Esophagus (tissue), 2 donors: ENCODE data around the gene LRRC7. TPM values are rescaled to one million over a fixed set of nuclear protein-coding genes. Genes with fewer than 3 reads are reported as not detected.

Experiments used
- H3K27ac ChIP-seq, 2 donors: one replicate each; pipeline ENCODE4 v1.5.1; 2013; ENCODE audit warnings: low read depth in 2 of 2, mild to moderate bottlenecking in 2 of 2, inconsistent platforms in 1 of 2, low read length in 1 of 2, moderate library complexity in 1 of 2
- H3K27me3 ChIP-seq, 2 donors: one replicate each; pipeline ENCODE4 v1.6.1; 2013; ENCODE audit warnings: low read length in 2 of 2, control low read depth in 1 of 2, mild to moderate bottlenecking in 1 of 2; ENCODE audit not compliant: insufficient read depth in 2 of 2, control insufficient read depth in 1 of 2
- H3K36me3 ChIP-seq, 2 donors: one replicate each; pipeline ENCODE4 v1.6.1; 2013; ENCODE audit warnings: low read length in 1 of 2; ENCODE audit not compliant: control insufficient read depth in 2 of 2, insufficient read depth in 2 of 2
- H3K4me1 ChIP-seq, 2 donors: one replicate each; pipeline ENCODE4 v1.6.1; 2013; ENCODE audit warnings: low read length in 1 of 2; ENCODE audit not compliant: control insufficient read depth in 2 of 2, insufficient read depth in 2 of 2
- H3K4me3 ChIP-seq, 2 donors: one replicate each; pipeline ENCODE4 v1.5.1; 2013; ENCODE audit warnings: low read length in 2 of 2, mild to moderate bottlenecking in 2 of 2, low read depth in 1 of 2, moderate library complexity in 1 of 2
- H3K9me3 ChIP-seq, 2 donors: one replicate each; pipeline ENCODE4 v1.6.1; 2013; ENCODE audit warnings: mild to moderate bottlenecking in 2 of 2, low read depth in 1 of 2, low read length in 1 of 2, moderate library complexity in 1 of 2; ENCODE audit not compliant: control insufficient read depth in 2 of 2, insufficient read depth in 1 of 2
- WGBS, 2 donors: extraction: QIAGEN DNeasy Blood & Tissue Kit; methylation state at CpG; one replicate each; pipeline ENCODE4 v1.1.7; 2013; 5-methylcytosine and 5-hydroxymethylcytosine counted together
- polyA plus RNA-seq, 2 donors: library from polyadenylated mRNA; stranded (reverse); fragments of 200-250 nt; gene quantifications; one replicate each; pipeline ENCODE4 v1.2.3, GENCODE V29; 2013
- donor health status: healthy with polysubstance abuse.
- donor health status: Bipolar disorder and iron deficiency.

Gene LRRC7
- polyA plus RNA-seq, 2 donors = 0.07 to 0.12 TPM

- Histone ChIP-seq H3K4me1 (no peaks in the 10 kb centered on the region), H3K36me3 (no peaks in the 10 kb centered on the region), H3K4me3 (no peak overlapping the region), H3K27me3 (no peaks in the 10 kb centered on the region), H3K9me3 (no peaks in the 10 kb centered on the region), H3K27ac (no peak overlapping the region)
- WGBS, 2 donors = 67 to 76% methylated on average over 2 of the region's 2 CpGs
Measured at GRCh38 chr1:69835955-69836354, 268.2 kb downstream of the LRRC7 start.

GRCh38 chr1:69836971-69837636 is 269.4 kb downstream of the LRRC7 start:
- Histone ChIP-seq H3K27ac (no peak overlapping the region), H3K9me3 (no peaks in the 10 kb centered on the region), H3K4me3 (no peak overlapping the region), H3K27me3 (no peaks in the 10 kb centered on the region), H3K4me1 (no peaks in the 10 kb centered on the region), H3K36me3 (no peaks in the 10 kb centered on the region)
- WGBS, 2 donors = 90 to 97% methylated on average over 1 of the region's 1 CpG

GRCh38 chr1:69842326-69842725 is 274.6 kb downstream of the LRRC7 start:
- H3K4me1 ChIP-seq = no peaks in the 10 kb centered on the region
- WGBS, 2 donors = 58 to 72% methylated on average over 1 of the region's 1 CpG
- H3K27ac ChIP-seq = no peak overlapping the region

GRCh38 chr1:69845655-69846054 is 277.9 kb downstream of the LRRC7 start:
- Histone ChIP-seq H3K4me3 (no peak overlapping the region), H3K9me3 (no peaks in the 10 kb centered on the region), H3K4me1 (no peaks in the 10 kb centered on the region), H3K27ac (no peak overlapping the region), H3K27me3 (no peaks in the 10 kb centered on the region), H3K36me3 (no peaks in the 10 kb centered on the region)
- WGBS, 2 donors = 92 to 98% methylated on average over 1 of the region's 1 CpG

More at GRCh38 chr1:69842326-69842725, 274.6 kb downstream of the LRRC7 start:
- no peak overlapping the region for H3K4me3 ChIP-seq
- no peaks in the 10 kb centered on the region for H3K36me3 ChIP-seq
- no peaks in the 10 kb centered on the region for H3K9me3 ChIP-seq
- no peaks in the 10 kb centered on the region for H3K27me3 ChIP-seq

- 46 to 59% methylated on average over 3 of the region's 3 CpGs for WGBS, 2 donors
- H3K27ac ChIP-seq = no peak overlapping the region
- no peaks in the 10 kb centered on the region for H3K4me1 ChIP-seq
- H3K36me3 ChIP-seq = no peaks in the 10 kb centered on the region
- no peak overlapping the region for H3K4me3 ChIP-seq
- H3K9me3 ChIP-seq = no peaks in the 10 kb centered on the region
- H3K27me3 ChIP-seq = no peaks in the 10 kb centered on the region
Measured at GRCh38 chr1:69846267-69846666, 278.5 kb downstream of the LRRC7 start.

- H3K4me1 ChIP-seq = no peaks in the 10 kb centered on the region
- H3K36me3 ChIP-seq = no peaks in the 10 kb centered on the region
- no peak overlapping the region for H3K4me3 ChIP-seq
- H3K27me3 ChIP-seq = no peaks in the 10 kb centered on the region
- 85 to 88% methylated on average over 4 of the region's 4 CpGs for WGBS, 2 donors
- no peak overlapping the region for H3K27ac ChIP-seq
- no peaks in the 10 kb centered on the region for H3K9me3 ChIP-seq
Measured at GRCh38 chr1:69847670-69848069, 279.9 kb downstream of the LRRC7 start.

GRCh38 chr1:69852151-69852550 is 284.4 kb downstream of the LRRC7 start:
- Histone ChIP-seq H3K9me3 (no peaks in the 10 kb centered on the region), H3K36me3 (no peaks in the 10 kb centered on the region), H3K4me3 (no peak overlapping the region), H3K27me3 (no peaks in the 10 kb centered on the region), H3K27ac (no peak overlapping the region), H3K4me1 (no peaks in the 10 kb centered on the region)
- 46 to 58% methylated on average over 4 of the region's 4 CpGs for WGBS, 2 donors

- no peak overlapping the region for H3K4me3 ChIP-seq
- H3K4me1 ChIP-seq = no peaks in the 10 kb centered on the region
- H3K27ac ChIP-seq = no peak overlapping the region
- no peaks in the 10 kb centered on the region for H3K36me3 ChIP-seq
- no peaks in the 10 kb centered on the region for H3K27me3 ChIP-seq
- H3K9me3 ChIP-seq = no peaks in the 10 kb centered on the region
Measured at GRCh38 chr1:69852706-69853105, 285.0 kb downstream of the LRRC7 start.

- no peak overlapping the region for H3K4me3 ChIP-seq
- no peaks in the 10 kb centered on the region for H3K9me3 ChIP-seq
- H3K27ac ChIP-seq = no peak overlapping the region
- WGBS, 2 donors = 54 to 79% methylated on average over 1 of the region's 1 CpG
- H3K4me1 ChIP-seq = no peaks in the 10 kb centered on the region
- no peaks in the 10 kb centered on the region for H3K27me3 ChIP-seq
- H3K36me3 ChIP-seq = no peaks in the 10 kb centered on the region
Measured at GRCh38 chr1:69858534-69858933, 290.8 kb downstream of the LRRC7 start.

- Histone ChIP-seq H3K4me3 (no peak overlapping the region), H3K9me3 (no peaks in the 10 kb centered on the region), H3K27me3 (no peaks in the 10 kb centered on the region), H3K4me1 (no peaks in the 10 kb centered on the region), H3K27ac (no peak overlapping the region), H3K36me3 (no peaks in the 10 kb centered on the region)
- 80 to 87% methylated on average over 5 of the region's 5 CpGs for WGBS, 2 donors
Measured at GRCh38 chr1:69861641-69862040, 293.9 kb downstream of the LRRC7 start.
